ENCODE results near the gene APBA1.

The APBA1 gene

DNA sequence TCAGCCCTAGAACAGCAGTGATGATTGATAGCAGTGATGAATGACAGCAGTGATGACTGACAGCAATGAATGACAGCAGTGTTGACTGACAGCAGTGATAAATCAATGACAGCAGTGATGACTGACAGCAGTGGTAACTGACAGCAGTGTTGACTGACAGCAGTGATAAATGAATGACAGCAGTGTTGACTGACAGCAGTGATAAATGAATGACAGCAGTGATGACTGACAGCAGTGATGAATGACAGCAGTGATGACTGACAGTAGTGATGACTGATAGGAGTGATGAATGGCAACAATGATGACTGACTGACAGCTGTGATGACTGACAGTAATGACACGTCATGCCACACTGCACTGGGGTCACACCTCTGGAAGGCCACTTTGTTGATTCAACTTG lies 240.4 kb downstream of the APBA1 start:
- TF ChIP-seq, protein P1, sequence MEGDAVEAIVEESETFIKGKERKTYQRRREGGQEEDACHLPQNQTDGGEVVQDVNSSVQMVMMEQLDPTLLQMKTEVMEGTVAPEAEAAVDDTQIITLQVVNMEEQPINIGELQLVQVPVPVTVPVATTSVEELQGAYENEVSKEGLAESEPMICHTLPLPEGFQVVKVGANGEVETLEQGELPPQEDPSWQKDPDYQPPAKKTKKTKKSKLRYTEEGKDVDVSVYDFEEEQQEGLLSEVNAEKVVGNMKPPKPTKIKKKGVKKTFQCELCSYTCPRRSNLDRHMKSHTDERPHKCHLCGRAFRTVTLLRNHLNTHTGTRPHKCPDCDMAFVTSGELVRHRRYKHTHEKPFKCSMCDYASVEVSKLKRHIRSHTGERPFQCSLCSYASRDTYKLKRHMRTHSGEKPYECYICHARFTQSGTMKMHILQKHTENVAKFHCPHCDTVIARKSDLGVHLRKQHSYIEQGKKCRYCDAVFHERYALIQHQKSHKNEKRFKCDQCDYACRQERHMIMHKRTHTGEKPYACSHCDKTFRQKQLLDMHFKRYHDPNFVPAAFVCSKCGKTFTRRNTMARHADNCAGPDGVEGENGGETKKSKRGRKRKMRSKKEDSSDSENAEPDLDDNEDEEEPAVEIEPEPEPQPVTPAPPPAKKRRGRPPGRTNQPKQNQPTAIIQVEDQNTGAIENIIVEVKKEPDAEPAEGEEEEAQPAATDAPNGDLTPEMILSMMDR (IDR thresholded peaks at IDR 0.05; ENCODE audit: insufficient read depth, low read length, poor library complexity, severe bottlenecking): no peak
- no peak for TF ChIP-seq EZH2phosphoT487 (conservative IDR thresholded peaks at IDR 0.05; ENCODE audit: low read length)
- H3K9ac ChIP-seq (ENCODE audit: low read length): no peak overlapping the region
- no peaks in the 10 kb centered on the region for H3K36me3 ChIP-seq (ENCODE audit: low read length)

DNA sequence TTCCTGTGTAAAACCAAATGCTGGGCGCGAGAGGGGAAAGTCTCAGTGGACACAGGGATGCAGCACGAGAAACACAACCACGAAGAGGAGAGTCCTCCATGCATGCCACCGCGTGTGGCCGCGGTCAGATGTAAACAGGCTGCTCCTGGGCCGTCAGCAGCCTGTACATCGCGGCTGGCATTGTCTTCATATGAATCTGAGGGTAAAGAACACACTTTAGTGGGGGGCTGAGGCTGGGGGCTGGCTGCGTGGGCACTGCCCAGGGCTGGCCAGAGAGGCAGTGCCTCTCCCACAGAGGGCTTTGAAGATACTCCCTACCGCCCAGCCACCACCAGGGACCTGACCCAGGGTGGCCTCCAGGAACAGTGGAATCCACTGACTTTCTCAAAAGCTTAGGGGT lies 241.0 kb downstream of the APBA1 start:
- TF ChIP-seq, protein P1 (IDR thresholded peaks at IDR 0.05; ENCODE audit: insufficient read depth, low read length, poor library complexity, severe bottlenecking): no peak
- TF ChIP-seq EZH2phosphoT487 (conservative IDR thresholded peaks at IDR 0.05; ENCODE audit: low read length): no peak
- Histone ChIP-seq H4K20me1 (ENCODE audit: low read depth, low read length) (no peaks in the 10 kb centered on the region), H3K4me3 (ENCODE audit: insufficient read depth, low read length, poor library complexity, severe bottlenecking) (no peak overlapping the region), H3K36me3 (ENCODE audit: low read length) (no peaks in the 10 kb centered on the region), H3K27ac (ENCODE audit: low read depth, low read length) (no peak overlapping the region), H2AFZ (ENCODE audit: low read depth, low read length, severe bottlenecking) (no peak overlapping the region), H3K27me3 (ENCODE audit: low read length) (no peaks in the 10 kb centered on the region), H3K9ac (ENCODE audit: low read length) (no peak overlapping the region), H3K4me2 (ENCODE audit: low read depth, low read length, poor library complexity, severe bottlenecking) (no peak overlapping the region), H3K9me2 (replicated peaks; ENCODE audit: insufficient read depth, low read length) (no peaks in the 10 kb centered on the region), H3F3A (ENCODE audit: insufficient read depth) (no peaks in the 10 kb centered on the region), H3K79me2 (ENCODE audit: insufficient read depth, low read length) (no peaks in the 10 kb centered on the region), H3K9me3 (ENCODE audit: insufficient read depth, low read length) (no peaks in the 10 kb centered on the region)

More for the DNA sequence above, 240.4 kb downstream of the APBA1 start:
- H3K27ac ChIP-seq (ENCODE audit: low read depth, low read length): no peak overlapping the region
- no peaks in the 10 kb centered on the region for H3K27me3 ChIP-seq (ENCODE audit: low read length)
- no peaks in the 10 kb centered on the region for H3K79me2 ChIP-seq (ENCODE audit: insufficient read depth, low read length)
- no peak overlapping the region for H3K4me3 ChIP-seq (ENCODE audit: insufficient read depth, low read length, poor library complexity, severe bottlenecking)
- H2AFZ ChIP-seq (ENCODE audit: low read depth, low read length, severe bottlenecking): no peak overlapping the region
- no peak overlapping the region for H3K4me2 ChIP-seq (ENCODE audit: low read depth, low read length, poor library complexity, severe bottlenecking)
- H4K20me1 ChIP-seq (ENCODE audit: low read depth, low read length): no peaks in the 10 kb centered on the region
- no peaks in the 10 kb centered on the region for H3K9me2 ChIP-seq (replicated peaks; ENCODE audit: insufficient read depth, low read length)
- H3F3A ChIP-seq (ENCODE audit: insufficient read depth): no peaks in the 10 kb centered on the region
- no peaks in the 10 kb centered on the region for H3K9me3 ChIP-seq (ENCODE audit: insufficient read depth, low read length)

DNA sequence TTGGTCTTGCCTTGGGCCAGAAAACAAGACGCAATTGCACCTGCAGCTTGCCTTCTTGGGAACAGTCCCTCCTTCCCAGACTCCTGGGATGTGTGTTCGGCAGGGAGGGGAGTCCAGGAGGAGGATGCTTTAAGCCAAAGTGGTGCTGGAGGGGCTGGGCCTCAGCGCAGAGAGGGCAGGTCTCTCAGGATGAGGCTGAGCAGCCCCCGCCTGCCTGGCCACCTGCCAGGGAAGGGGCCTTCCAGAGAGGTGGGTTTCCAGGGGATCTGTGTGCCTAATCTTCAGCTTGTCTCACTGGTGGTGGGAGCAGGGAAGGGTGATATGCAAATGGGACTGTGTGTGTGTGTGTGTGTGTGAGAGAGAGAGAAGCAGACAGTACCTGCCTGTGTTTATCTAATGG lies 242.0 kb downstream of the APBA1 start:
- no peaks in the 10 kb centered on the region for H3K79me2 ChIP-seq (ENCODE audit: insufficient read depth, low read length)
- H2AFZ ChIP-seq (ENCODE audit: low read depth, low read length, severe bottlenecking): no peak overlapping the region
- no peaks in the 10 kb centered on the region for H3K27me3 ChIP-seq (ENCODE audit: low read length)
- no peak overlapping the region for H3K9ac ChIP-seq (ENCODE audit: low read length)
- H3K27ac ChIP-seq (ENCODE audit: low read depth, low read length): no peak overlapping the region
- H3K4me2 ChIP-seq (ENCODE audit: low read depth, low read length, poor library complexity, severe bottlenecking): no peak overlapping the region
- H3K9me3 ChIP-seq (ENCODE audit: insufficient read depth, low read length): no peaks in the 10 kb centered on the region
- H3K9me2 ChIP-seq (replicated peaks; ENCODE audit: insufficient read depth, low read length): no peaks in the 10 kb centered on the region
- H3K36me3 ChIP-seq (ENCODE audit: low read length): no peaks in the 10 kb centered on the region
- no peaks in the 10 kb centered on the region for H4K20me1 ChIP-seq (ENCODE audit: low read depth, low read length)
- H3K4me3 ChIP-seq (ENCODE audit: insufficient read depth, low read length, poor library complexity, severe bottlenecking): no peak overlapping the region
- TF ChIP-seq, protein P1 (IDR thresholded peaks at IDR 0.05; ENCODE audit: insufficient read depth, low read length, poor library complexity, severe bottlenecking): no peak
- no peak for TF ChIP-seq EZH2phosphoT487 (conservative IDR thresholded peaks at IDR 0.05; ENCODE audit: low read length)
- H3F3A ChIP-seq (ENCODE audit: insufficient read depth): no peaks in the 10 kb centered on the region

Data from SU-DHL-6 (cell line).